ENCODE results near the gene HOXA13.

HOXA13 gene

GRCh38 chr7:27171325-27171636 lies 28.6 kb downstream of the HOXA13 start:
- DNase-seq (ENCODE audit: low read depth in 1 of 2, low spot score in 1 of 2) = no peak

GRCh38 chr7:27170426-27171324 lies 29.2 kb downstream of the HOXA13 start:
- DNase-seq (ENCODE audit: low read depth in 1 of 2, low spot score in 1 of 2) = no peak

GRCh38 chr7:27169658-27170425 lies 30.0 kb downstream of the HOXA13 start:
- DNase-seq (ENCODE audit: low read depth in 1 of 2, low spot score in 1 of 2) = no peak

- no peak for DNase-seq (ENCODE audit: low read depth in 1 of 2, low spot score in 1 of 2)
Observed at GRCh38 chr7:27168265-27168947, 31.5 kb downstream of the HOXA13 start.

- no peak for DNase-seq (ENCODE audit: low read depth in 1 of 2, low spot score in 1 of 2)
Observed at GRCh38 chr7:27167916-27168264, 32.0 kb downstream of the HOXA13 start.

- DNase-seq (ENCODE audit: low read depth in 1 of 2, low spot score in 1 of 2) = no peak
Observed at GRCh38 chr7:27166531-27167505, 33.1 kb downstream of the HOXA13 start.

- no peak for DNase-seq (ENCODE audit: low read depth in 1 of 2, low spot score in 1 of 2)
Observed at GRCh38 chr7:27165996-27166530, 33.8 kb downstream of the HOXA13 start.

- no peak for DNase-seq (ENCODE audit: low read depth in 1 of 2, low spot score in 1 of 2)
Observed at GRCh38 chr7:27165089-27165995, 34.5 kb downstream of the HOXA13 start, which contains the start of gene HOXA9. Gene HOXA9, minus strand, starts transcription at chr7:27165537. Its CDS starts 80 bp downstream, at chr7:27165457.

GRCh38 chr7:27164367-27165088 lies 35.4 kb downstream of the HOXA13 start:
- DNase-seq (ENCODE audit: low read depth in 1 of 2, low spot score in 1 of 2) = no peak

- no peak for DNase-seq (ENCODE audit: low read depth in 1 of 2, low spot score in 1 of 2)
Observed at GRCh38 chr7:27164045-27164366, 35.9 kb downstream of the HOXA13 start.

- no peak for DNase-seq (ENCODE audit: low read depth in 1 of 2, low spot score in 1 of 2)
Observed at GRCh38 chr7:27163288-27164044, 36.4 kb downstream of the HOXA13 start.

GRCh38 chr7:27162561-27163287 lies 37.2 kb downstream of the HOXA13 start:
- no peak for DNase-seq (ENCODE audit: low read depth in 1 of 2, low spot score in 1 of 2)

- no peak for DNase-seq (ENCODE audit: low read depth in 1 of 2, low spot score in 1 of 2)
Observed at GRCh38 chr7:27161721-27162560, 38.0 kb downstream of the HOXA13 start.

- DNase-seq (ENCODE audit: low read depth in 1 of 2, low spot score in 1 of 2) = no peak
Observed at GRCh38 chr7:27161214-27161720, 38.6 kb downstream of the HOXA13 start.

GRCh38 chr7:27160546-27161213 lies 39.2 kb downstream of the HOXA13 start:
- peak; percentile 78 to 80 for DNase-seq (ENCODE audit: low read depth in 1 of 2, low spot score in 1 of 2)

- no peak for DNase-seq (ENCODE audit: low read depth in 1 of 2, low spot score in 1 of 2)
Observed at GRCh38 chr7:27160145-27160545, 39.7 kb downstream of the HOXA13 start.
